Measurements from ENCODE around the gene OPCML. TPM values are rescaled to one million over a fixed set of nuclear protein-coding genes. Genes with fewer than 3 reads are reported as not detected.

OPCML gene
- polyA plus RNA-seq, 3 donors from 2014 or later = not detected

GRCh38 chr11:132859306-132859705, 673.0 kb downstream of the OPCML start:
- Mint-ChIP-seq H3K27ac (no peak overlapping the region), H3K4me3 (no peak overlapping the region), H3K9me3 (peaks cover 0 to 11% (median 3%) of the 10 kb centered on the region in 6 donors), H3K27me3 (ENCODE audit: low read depth in 3 of 3) (peaks cover 0 to 4% (median 3%) of the 10 kb centered on the region in 3 donors), H3K36me3 (no peaks in the 10 kb centered on the region), H3K4me1 (no peaks in the 10 kb centered on the region)
- no peak for DNase-seq

GRCh38 chr11:132858223-132858622, 674.1 kb downstream of the OPCML start:
- Mint-ChIP-seq H3K4me3 (no peak overlapping the region), H3K36me3 (no peaks in the 10 kb centered on the region), H3K4me1 (no peaks in the 10 kb centered on the region), H3K27ac (no peak overlapping the region), H3K27me3 (ENCODE audit: low read depth in 3 of 3) (peaks cover 0 to 3% (median 3%) of the 10 kb centered on the region in 3 donors), H3K9me3 (peaks cover 0 to 11% (median 3%) of the 10 kb centered on the region in 6 donors)
- DNase-seq = no peak

- Mint-ChIP-seq H3K27ac (no peak overlapping the region), H3K4me3 (no peak overlapping the region), H3K27me3 (ENCODE audit: low read depth in 3 of 3) (peaks cover 0 to 5% (median 3%) of the 10 kb centered on the region in 3 donors), H3K9me3 (peaks cover 0 to 11% (median 4%) of the 10 kb centered on the region in 6 donors), H3K4me1 (no peaks in the 10 kb centered on the region), H3K36me3 (no peaks in the 10 kb centered on the region)
- DNase-seq = no peak
Measured at GRCh38 chr11:132856032-132856431, 676.3 kb downstream of the OPCML start.

- no peak for DNase-seq
- H3K27ac Mint-ChIP-seq = no peak overlapping the region
- H3K36me3 Mint-ChIP-seq = no peaks in the 10 kb centered on the region
- no peaks in the 10 kb centered on the region for H3K4me1 Mint-ChIP-seq
- H3K9me3 Mint-ChIP-seq = peaks cover 0 to 11% (median 4%) of the 10 kb centered on the region in 6 donors
- no peak overlapping the region for H3K4me3 Mint-ChIP-seq
- peaks cover 0 to 5% (median 3%) of the 10 kb centered on the region in 3 donors for H3K27me3 Mint-ChIP-seq (ENCODE audit: low read depth in 3 of 3)
Measured at GRCh38 chr11:132855516-132855915, 676.8 kb downstream of the OPCML start.

GRCh38 chr11:132853886-132854285, 678.4 kb downstream of the OPCML start:
- no peak for DNase-seq
- H3K27me3 Mint-ChIP-seq (ENCODE audit: low read depth in 3 of 3) = peaks cover 0 to 5% (median 0%) of the 10 kb centered on the region in 3 donors
- H3K36me3 Mint-ChIP-seq = no peaks in the 10 kb centered on the region
- no peak overlapping the region for H3K4me3 Mint-ChIP-seq
- no peaks in the 10 kb centered on the region for H3K4me1 Mint-ChIP-seq
- peaks cover 0 to 8% (median 2%) of the 10 kb centered on the region in 6 donors for H3K9me3 Mint-ChIP-seq
- no peak overlapping the region for H3K27ac Mint-ChIP-seq

- Mint-ChIP-seq H3K27ac (no peak overlapping the region), H3K9me3 (peaks cover 0 to 10% (median 3%) of the 10 kb centered on the region in 6 donors), H3K36me3 (no peaks in the 10 kb centered on the region), H3K4me3 (no peak overlapping the region), H3K27me3 (ENCODE audit: low read depth in 3 of 3) (peaks cover 0 to 1% (median 0%) of the 10 kb centered on the region in 3 donors), H3K4me1 (no peaks in the 10 kb centered on the region)
- DNase-seq = no peak
Measured at GRCh38 chr11:132852361-132852760, 679.9 kb downstream of the OPCML start.

GRCh38 chr11:132851247-132851646, 681.1 kb downstream of the OPCML start:
- no peaks in the 10 kb centered on the region for H3K36me3 Mint-ChIP-seq
- H3K4me1 Mint-ChIP-seq = no peaks in the 10 kb centered on the region
- peaks cover 0 to 1% (median 0%) of the 10 kb centered on the region in 3 donors for H3K27me3 Mint-ChIP-seq (ENCODE audit: low read depth in 3 of 3)
- no peak overlapping the region for H3K27ac Mint-ChIP-seq
- H3K9me3 Mint-ChIP-seq = peaks cover 0 to 5% (median 3%) of the 10 kb centered on the region in 6 donors
- no peak for DNase-seq
- H3K4me3 Mint-ChIP-seq = no peak overlapping the region

- peaks cover 0 to 5% (median 2%) of the 10 kb centered on the region in 6 donors for H3K9me3 Mint-ChIP-seq
- no peak overlapping the region for H3K27ac Mint-ChIP-seq
- peaks cover 0 to 2% (median 1%) of the 10 kb centered on the region in 3 donors for H3K27me3 Mint-ChIP-seq (ENCODE audit: low read depth in 3 of 3)
- no peaks in the 10 kb centered on the region for H3K4me1 Mint-ChIP-seq
- H3K4me3 Mint-ChIP-seq = no peak overlapping the region
- no peaks in the 10 kb centered on the region for H3K36me3 Mint-ChIP-seq
- DNase-seq = no peak
Measured at GRCh38 chr11:132850266-132850665, 682.0 kb downstream of the OPCML start.

GRCh38 chr11:132848336-132848735, 684.0 kb downstream of the OPCML start:
- Mint-ChIP-seq H3K36me3 (no peaks in the 10 kb centered on the region), H3K27ac (no peak overlapping the region), H3K4me1 (no peaks in the 10 kb centered on the region), H3K9me3 (peaks cover 0 to 6% (median 4%) of the 10 kb centered on the region in 6 donors), H3K27me3 (ENCODE audit: low read depth in 3 of 3) (peaks cover 0 to 3% (median 1%) of the 10 kb centered on the region in 3 donors), H3K4me3 (no peak overlapping the region)
- DNase-seq = no peak

- H3K27ac Mint-ChIP-seq = no peak overlapping the region
- no peaks in the 10 kb centered on the region for H3K36me3 Mint-ChIP-seq
- H3K4me1 Mint-ChIP-seq = no peaks in the 10 kb centered on the region
- H3K27me3 Mint-ChIP-seq (ENCODE audit: low read depth in 3 of 3) = peaks cover 0 to 3% (median 0%) of the 10 kb centered on the region in 3 donors
- H3K4me3 Mint-ChIP-seq = no peak overlapping the region
- H3K9me3 Mint-ChIP-seq = peaks cover 0 to 6% (median 3%) of the 10 kb centered on the region in 6 donors
- DNase-seq = no peak
Measured at GRCh38 chr11:132846075-132846474, 686.2 kb downstream of the OPCML start.

- no peak overlapping the region for H3K4me3 Mint-ChIP-seq
- no peaks in the 10 kb centered on the region for H3K36me3 Mint-ChIP-seq
- no peak for DNase-seq
- H3K4me1 Mint-ChIP-seq = no peaks in the 10 kb centered on the region
- peaks cover 0 to 6% (median 4%) of the 10 kb centered on the region in 6 donors for H3K9me3 Mint-ChIP-seq
- no peak overlapping the region for H3K27ac Mint-ChIP-seq
- H3K27me3 Mint-ChIP-seq (ENCODE audit: low read depth in 3 of 3) = peaks cover 0 to 3% (median 0%) of the 10 kb centered on the region in 3 donors
Measured at GRCh38 chr11:132844956-132845696, 687.2 kb downstream of the OPCML start.

- Mint-ChIP-seq H3K4me3 (no peak overlapping the region), H3K4me1 (no peaks in the 10 kb centered on the region), H3K9me3 (peaks cover 4 to 19% (median 5%) of the 10 kb centered on the region in 6 donors), H3K27me3 (ENCODE audit: low read depth in 3 of 3) (peaks cover 0 to 2% (median 1%) of the 10 kb centered on the region in 3 donors), H3K27ac (no peak overlapping the region), H3K36me3 (no peaks in the 10 kb centered on the region)
- no peak for DNase-seq
Measured at GRCh38 chr11:132840660-132841059, 691.6 kb downstream of the OPCML start.

GRCh38 chr11:132840191-132840590, 692.1 kb downstream of the OPCML start:
- Mint-ChIP-seq H3K27ac (no peak overlapping the region), H3K36me3 (no peaks in the 10 kb centered on the region), H3K4me1 (no peaks in the 10 kb centered on the region), H3K27me3 (ENCODE audit: low read depth in 3 of 3) (peaks cover 0 to 2% (median 1%) of the 10 kb centered on the region in 3 donors), H3K4me3 (no peak overlapping the region), H3K9me3 (peaks cover 4 to 19% (median 5%) of the 10 kb centered on the region in 6 donors)
- DNase-seq = no peak

- Mint-ChIP-seq H3K27ac (no peak overlapping the region), H3K27me3 (ENCODE audit: low read depth in 3 of 3) (peaks cover 0 to 2% (median 1%) of the 10 kb centered on the region in 3 donors), H3K9me3 (peaks cover 4 to 22% (median 7%) of the 10 kb centered on the region in 6 donors), H3K4me3 (no peak overlapping the region), H3K4me1 (no peaks in the 10 kb centered on the region), H3K36me3 (no peaks in the 10 kb centered on the region)
- no peak for DNase-seq
Measured at GRCh38 chr11:132839236-132839945, 692.9 kb downstream of the OPCML start.

Measured in immature natural killer cell (primary cell).